ENCODE data around the gene UBIAD1. TPM values are rescaled to one million over a fixed set of nuclear protein-coding genes. Genes with fewer than 3 reads are reported as not detected.

The UBIAD1 gene
- total and polyA plus RNA-seq, 9 of the 15 experiments (the other 6 are each of a cell fraction or from before 2014, with no cell fraction given), result 6.2 to 34.3 (median 22.3) TPM

DNA sequence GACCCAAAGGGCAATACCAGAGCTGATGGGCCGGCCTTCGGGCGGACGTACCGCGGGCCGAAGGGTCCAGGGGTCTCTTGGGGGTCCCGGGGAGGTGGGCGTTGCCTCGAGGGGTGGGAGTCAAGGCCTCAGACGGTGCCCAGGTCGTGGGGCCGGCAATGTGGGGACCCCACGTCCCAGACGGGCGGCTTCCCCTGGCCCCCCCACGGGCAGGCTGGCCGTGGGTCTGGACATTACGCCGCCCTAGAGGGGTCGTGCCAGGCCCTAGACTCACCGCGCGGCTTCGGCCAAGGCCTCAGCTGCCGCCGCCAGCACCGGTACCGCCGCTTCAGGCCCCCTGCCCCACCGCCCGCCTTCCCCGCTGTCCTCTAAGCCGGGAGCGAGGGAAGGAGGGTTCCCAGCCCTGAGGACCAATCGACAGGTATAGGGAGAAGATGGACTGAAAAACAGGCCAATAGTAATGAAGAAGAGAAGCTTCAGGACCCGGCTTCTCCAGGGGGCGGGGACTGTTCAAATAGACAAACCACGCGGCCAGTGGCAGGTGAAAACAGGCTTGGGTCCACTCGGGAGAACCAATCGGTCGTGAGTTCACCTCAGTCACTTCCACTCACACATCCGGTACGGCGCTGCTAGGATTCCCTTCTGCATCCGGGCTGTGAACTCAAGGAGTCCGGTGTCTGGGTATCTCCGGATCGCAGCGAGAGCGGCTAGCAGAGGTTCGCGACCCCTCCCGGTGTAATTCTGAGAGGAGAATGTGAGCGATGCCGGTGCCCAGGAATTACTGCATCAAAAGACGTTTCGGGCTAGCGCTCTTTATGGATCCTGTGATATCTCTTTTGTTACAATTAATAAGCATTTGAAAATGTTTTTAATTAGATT, 10.6 kb upstream of the UBIAD1 start, which contains the start of gene MTOR (continued):
- TF ChIP-seq, protein P1, sequence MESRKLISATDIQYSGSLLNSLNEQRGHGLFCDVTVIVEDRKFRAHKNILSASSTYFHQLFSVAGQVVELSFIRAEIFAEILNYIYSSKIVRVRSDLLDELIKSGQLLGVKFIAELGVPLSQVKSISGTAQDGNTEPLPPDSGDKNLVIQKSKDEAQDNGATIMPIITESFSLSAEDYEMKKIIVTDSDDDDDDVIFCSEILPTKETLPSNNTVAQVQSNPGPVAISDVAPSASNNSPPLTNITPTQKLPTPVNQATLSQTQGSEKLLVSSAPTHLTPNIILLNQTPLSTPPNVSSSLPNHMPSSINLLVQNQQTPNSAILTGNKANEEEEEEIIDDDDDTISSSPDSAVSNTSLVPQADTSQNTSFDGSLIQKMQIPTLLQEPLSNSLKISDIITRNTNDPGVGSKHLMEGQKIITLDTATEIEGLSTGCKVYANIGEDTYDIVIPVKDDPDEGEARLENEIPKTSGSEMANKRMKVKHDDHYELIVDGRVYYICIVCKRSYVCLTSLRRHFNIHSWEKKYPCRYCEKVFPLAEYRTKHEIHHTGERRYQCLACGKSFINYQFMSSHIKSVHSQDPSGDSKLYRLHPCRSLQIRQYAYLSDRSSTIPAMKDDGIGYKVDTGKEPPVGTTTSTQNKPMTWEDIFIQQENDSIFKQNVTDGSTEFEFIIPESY (CRISPR knock-in tag; IDR thresholded peaks at IDR 0.05), result peak; percentile 49; the same call in 1 of the 2 replicates
- TF ChIP-seq GATA2 (CRISPR knock-in tag; IDR thresholded peaks at IDR 0.05) (peak; percentile 93), ZNF668 (CRISPR knock-in tag; IDR thresholded peaks at IDR 0.05) (no peak), ZNF444 (CRISPR knock-in tag; IDR thresholded peaks at IDR 0.05) (no peak), HNRNPH1 (optimal IDR thresholded peaks at IDR 0.05; ENCODE audit: low read depth, low read length) (no peak), C11orf30 (IDR thresholded peaks at IDR 0.05; ENCODE audit: low read depth) (peak; percentile 98), ZBTB17 (CRISPR knock-in tag; IDR thresholded peaks at IDR 0.05) (no peak), PRPF4 (IDR thresholded peaks at IDR 0.05; ENCODE audit: insufficient read depth, low read depth, low read length, poor library complexity, severe bottlenecking) (no peak), ZNF282 (CRISPR knock-in tag; IDR thresholded peaks at IDR 0.05) (no peak), ZNF263 (CRISPR knock-in tag; IDR thresholded peaks at IDR 0.05; ENCODE audit: borderline replicate concordance) (no peak)
- TF ChIP-seq, protein P2, sequence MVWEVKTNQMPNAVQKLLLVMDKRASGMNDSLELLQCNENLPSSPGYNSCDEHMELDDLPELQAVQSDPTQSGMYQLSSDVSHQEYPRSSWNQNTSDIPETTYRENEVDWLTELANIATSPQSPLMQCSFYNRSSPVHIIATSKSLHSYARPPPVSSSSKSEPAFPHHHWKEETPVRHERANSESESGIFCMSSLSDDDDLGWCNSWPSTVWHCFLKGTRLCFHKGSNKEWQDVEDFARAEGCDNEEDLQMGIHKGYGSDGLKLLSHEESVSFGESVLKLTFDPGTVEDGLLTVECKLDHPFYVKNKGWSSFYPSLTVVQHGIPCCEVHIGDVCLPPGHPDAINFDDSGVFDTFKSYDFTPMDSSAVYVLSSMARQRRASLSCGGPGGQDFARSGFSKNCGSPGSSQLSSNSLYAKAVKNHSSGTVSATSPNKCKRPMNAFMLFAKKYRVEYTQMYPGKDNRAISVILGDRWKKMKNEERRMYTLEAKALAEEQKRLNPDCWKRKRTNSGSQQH (CRISPR knock-in tag; IDR thresholded peaks at IDR 0.05), result no peak
- TF ChIP-seq, protein P3, sequence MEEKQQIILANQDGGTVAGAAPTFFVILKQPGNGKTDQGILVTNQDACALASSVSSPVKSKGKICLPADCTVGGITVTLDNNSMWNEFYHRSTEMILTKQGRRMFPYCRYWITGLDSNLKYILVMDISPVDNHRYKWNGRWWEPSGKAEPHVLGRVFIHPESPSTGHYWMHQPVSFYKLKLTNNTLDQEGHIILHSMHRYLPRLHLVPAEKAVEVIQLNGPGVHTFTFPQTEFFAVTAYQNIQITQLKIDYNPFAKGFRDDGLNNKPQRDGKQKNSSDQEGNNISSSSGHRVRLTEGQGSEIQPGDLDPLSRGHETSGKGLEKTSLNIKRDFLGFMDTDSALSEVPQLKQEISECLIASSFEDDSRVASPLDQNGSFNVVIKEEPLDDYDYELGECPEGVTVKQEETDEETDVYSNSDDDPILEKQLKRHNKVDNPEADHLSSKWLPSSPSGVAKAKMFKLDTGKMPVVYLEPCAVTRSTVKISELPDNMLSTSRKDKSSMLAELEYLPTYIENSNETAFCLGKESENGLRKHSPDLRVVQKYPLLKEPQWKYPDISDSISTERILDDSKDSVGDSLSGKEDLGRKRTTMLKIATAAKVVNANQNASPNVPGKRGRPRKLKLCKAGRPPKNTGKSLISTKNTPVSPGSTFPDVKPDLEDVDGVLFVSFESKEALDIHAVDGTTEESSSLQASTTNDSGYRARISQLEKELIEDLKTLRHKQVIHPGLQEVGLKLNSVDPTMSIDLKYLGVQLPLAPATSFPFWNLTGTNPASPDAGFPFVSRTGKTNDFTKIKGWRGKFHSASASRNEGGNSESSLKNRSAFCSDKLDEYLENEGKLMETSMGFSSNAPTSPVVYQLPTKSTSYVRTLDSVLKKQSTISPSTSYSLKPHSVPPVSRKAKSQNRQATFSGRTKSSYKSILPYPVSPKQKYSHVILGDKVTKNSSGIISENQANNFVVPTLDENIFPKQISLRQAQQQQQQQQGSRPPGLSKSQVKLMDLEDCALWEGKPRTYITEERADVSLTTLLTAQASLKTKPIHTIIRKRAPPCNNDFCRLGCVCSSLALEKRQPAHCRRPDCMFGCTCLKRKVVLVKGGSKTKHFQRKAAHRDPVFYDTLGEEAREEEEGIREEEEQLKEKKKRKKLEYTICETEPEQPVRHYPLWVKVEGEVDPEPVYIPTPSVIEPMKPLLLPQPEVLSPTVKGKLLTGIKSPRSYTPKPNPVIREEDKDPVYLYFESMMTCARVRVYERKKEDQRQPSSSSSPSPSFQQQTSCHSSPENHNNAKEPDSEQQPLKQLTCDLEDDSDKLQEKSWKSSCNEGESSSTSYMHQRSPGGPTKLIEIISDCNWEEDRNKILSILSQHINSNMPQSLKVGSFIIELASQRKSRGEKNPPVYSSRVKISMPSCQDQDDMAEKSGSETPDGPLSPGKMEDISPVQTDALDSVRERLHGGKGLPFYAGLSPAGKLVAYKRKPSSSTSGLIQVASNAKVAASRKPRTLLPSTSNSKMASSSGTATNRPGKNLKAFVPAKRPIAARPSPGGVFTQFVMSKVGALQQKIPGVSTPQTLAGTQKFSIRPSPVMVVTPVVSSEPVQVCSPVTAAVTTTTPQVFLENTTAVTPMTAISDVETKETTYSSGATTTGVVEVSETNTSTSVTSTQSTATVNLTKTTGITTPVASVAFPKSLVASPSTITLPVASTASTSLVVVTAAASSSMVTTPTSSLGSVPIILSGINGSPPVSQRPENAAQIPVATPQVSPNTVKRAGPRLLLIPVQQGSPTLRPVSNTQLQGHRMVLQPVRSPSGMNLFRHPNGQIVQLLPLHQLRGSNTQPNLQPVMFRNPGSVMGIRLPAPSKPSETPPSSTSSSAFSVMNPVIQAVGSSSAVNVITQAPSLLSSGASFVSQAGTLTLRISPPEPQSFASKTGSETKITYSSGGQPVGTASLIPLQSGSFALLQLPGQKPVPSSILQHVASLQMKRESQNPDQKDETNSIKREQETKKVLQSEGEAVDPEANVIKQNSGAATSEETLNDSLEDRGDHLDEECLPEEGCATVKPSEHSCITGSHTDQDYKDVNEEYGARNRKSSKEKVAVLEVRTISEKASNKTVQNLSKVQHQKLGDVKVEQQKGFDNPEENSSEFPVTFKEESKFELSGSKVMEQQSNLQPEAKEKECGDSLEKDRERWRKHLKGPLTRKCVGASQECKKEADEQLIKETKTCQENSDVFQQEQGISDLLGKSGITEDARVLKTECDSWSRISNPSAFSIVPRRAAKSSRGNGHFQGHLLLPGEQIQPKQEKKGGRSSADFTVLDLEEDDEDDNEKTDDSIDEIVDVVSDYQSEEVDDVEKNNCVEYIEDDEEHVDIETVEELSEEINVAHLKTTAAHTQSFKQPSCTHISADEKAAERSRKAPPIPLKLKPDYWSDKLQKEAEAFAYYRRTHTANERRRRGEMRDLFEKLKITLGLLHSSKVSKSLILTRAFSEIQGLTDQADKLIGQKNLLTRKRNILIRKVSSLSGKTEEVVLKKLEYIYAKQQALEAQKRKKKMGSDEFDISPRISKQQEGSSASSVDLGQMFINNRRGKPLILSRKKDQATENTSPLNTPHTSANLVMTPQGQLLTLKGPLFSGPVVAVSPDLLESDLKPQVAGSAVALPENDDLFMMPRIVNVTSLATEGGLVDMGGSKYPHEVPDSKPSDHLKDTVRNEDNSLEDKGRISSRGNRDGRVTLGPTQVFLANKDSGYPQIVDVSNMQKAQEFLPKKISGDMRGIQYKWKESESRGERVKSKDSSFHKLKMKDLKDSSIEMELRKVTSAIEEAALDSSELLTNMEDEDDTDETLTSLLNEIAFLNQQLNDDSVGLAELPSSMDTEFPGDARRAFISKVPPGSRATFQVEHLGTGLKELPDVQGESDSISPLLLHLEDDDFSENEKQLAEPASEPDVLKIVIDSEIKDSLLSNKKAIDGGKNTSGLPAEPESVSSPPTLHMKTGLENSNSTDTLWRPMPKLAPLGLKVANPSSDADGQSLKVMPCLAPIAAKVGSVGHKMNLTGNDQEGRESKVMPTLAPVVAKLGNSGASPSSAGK (IDR thresholded peaks at IDR 0.05), result no peak
